ENCODE results near the gene DCST2.
A peak's percentile ranks its signal among the peaks of the same experiment; 100 is the strongest.
"Not testable (repeated sequence)": the region's sequence is repeated elsewhere in the genome, so short reads cannot be mapped to it uniquely, and the experiment has no call there.

DCST2 gene

GRCh38 chr1:154995301-154995983 lies 38.1 kb downstream of the DCST2 start:
- not testable (repeated sequence) for DNase-seq

GRCh38 chr1:154994591-154994990 lies 39.0 kb downstream of the DCST2 start:
- no peak for DNase-seq

GRCh38 chr1:154994269-154994587 lies 39.4 kb downstream of the DCST2 start:
- no peak for DNase-seq

- DNase-seq, result no peak
These were observed 39.9 kb downstream of the DCST2 start, which contains the start of gene LENEP for GRCh38 chr1:154993572-154994268. Gene LENEP (plus strand): TSS chr1:154993586. CDS start chr1:154993608, 22 bp downstream.

- DNase-seq, result no peak
These were observed 40.6 kb downstream of the DCST2 start for GRCh38 chr1:154992721-154993571.

- DNase-seq, result no peak
These were observed 43.3 kb downstream of the DCST2 start for GRCh38 chr1:154990276-154990675.

DNA sequence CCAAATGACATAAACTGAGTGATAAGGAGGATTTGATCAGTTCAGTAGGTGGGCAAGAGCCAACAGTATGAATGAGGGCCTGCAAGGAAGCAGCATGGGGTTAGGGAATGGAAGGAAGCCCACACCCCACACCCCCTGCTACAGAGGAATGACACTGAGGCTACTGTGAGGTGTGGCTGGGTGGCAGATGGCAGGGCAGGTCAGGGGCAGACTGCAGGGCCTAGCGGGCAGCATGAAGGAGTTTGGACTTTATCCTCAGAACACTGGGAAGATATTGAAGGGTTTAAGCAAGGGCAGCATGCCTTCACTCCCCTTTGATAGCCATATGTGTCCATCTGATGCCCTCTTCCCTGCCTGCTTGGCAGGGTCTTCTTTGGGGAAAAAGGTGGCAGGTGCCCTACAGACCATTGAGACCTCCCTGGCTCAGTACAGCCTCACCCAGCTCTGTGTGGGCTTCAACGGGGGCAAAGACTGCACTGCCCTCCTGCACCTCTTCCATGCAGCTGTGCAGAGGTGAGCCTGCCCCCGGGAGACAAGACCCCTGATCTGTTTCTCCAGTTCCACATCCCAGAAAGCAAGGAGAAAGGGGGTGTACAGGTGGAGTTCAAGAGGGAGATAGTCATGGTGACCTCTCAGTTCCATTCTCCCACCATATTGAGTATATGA lies 44.3 kb downstream of the DCST2 start:
- no peak for DNase-seq

GRCh38 chr1:154988058-154988954 lies 45.3 kb downstream of the DCST2 start:
- DNase-seq, result no peak

DNA sequence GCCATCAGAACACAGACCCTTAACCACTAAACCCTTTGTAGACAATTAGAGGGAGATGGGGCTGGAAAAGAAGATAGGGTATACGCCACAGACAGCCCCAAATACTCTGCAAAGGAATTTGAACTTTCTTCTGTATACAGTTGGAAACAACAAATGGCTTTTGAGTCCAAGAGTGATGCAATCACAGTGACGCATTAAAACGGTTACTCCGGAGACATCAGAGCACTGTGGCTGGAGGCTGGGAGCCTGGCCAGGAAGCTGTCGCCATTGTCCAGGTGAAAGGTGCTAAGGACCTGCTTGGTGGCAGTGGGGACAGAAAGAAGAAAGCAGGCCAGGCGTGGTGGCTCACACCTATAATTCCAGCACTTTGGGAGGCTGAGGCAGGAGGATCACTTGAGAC lies 46.3 kb downstream of the DCST2 start:
- DNase-seq, result no peak

DNA sequence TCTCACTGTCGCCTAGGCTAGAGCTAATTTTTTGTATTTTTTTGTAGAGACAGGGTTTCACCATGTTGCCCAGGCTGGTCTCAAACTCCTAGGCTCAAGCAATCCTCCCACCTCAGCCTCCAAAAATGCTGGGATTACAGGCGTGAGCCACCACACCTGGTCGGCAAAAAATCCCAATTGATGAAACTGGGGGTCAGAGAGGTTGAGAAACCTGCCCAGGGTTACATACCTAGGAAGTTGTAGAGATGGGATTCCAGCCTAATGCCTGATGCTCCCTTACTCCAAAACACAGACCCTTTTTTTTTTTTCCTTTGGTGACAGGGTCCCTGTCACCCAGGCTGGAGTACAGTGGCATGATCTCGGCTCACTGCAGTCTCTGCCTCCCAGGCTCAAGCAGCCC lies 46.8 kb downstream of the DCST2 start:
- DNase-seq, result not testable (repeated sequence)

GRCh38 chr1:154983776-154984466 lies 49.7 kb downstream of the DCST2 start:
- DNase-seq, result no peak

DNA sequence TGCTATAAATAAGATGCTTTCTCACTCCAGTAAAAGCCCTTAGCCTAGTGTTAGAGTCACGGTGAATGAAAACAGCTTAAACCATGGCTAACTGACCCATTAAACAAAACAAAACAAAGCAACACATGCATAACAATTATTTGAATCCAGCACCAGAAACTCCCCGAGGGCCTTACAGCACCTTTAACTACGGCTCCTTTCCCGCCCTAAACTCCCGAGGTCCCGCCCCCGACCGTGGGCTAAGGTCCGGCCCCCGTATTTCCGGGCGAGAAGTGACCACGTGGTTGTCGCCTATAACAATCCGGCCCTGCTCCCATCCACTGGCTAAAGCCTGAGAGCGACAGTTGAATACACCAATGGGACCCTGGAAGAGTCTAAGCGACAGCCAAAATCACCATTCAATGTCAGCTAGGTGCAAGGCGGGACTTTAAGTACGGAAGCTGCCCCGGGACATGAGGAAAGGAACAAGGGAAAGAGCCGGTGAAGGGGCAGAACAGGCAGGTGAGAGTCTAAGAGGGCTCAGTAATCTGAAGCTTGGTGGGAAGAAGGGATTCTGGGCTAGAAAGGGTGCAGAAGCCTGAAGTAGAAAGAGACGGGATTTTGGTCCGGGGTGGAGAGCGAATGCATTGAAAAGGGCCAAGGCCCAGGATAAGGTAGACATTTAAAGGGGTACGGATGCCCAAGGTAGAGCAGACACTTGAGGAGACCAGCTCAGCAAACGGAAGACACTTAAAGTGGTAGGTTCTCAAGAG lies 50.5 kb downstream of the DCST2 start, which contains the start of gene FLAD1:
FLAD1 (plus strand) TSS at position 448 of the 752 bp plus-strand sequence. CDS start 351 bp downstream, outside the sequence.
- DNase-seq, result peak; percentile 90

DNA sequence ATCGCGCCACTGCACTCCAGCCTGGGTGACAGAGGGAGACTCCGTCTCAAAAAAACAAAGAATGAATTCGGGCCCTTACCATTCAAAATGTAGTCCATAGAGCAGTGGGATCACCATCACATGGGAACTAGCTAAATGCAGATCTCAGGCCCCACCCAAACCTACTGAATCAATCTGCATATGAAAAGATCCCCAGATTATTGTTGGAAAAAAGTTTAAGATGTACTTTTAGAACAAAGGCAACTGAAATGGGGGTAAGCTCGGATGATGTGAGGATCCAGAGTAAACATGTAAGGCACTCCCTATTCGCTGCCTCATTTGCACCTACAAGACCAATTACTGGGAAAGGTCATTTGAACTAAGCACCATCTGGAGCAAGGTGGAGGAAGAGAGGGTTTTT lies 51.2 kb downstream of the DCST2 start:
- DNase-seq, result no peak

- DNase-seq, result no peak
These were observed 55.2 kb downstream of the DCST2 start for GRCh38 chr1:154978360-154978759.

DNA sequence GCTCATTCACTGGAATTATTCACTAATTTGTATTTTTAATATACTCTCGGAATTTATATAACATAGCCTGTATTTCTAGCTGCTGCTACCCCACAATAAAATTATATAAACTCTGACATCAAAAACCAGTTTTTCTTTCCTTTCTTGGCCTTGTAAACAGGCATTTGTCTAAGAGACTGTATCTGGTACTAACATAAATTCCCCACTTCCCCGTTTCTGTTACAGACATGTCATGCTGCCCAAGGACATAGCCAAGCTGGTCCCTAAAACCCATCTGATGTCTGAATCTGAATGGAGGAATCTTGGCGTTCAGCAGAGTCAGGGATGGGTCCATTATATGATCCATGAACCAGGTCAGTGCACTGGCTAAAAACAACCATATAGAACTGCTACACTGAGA lies 55.8 kb downstream of the DCST2 start:
- DNase-seq, result not testable (repeated sequence)

DNA sequence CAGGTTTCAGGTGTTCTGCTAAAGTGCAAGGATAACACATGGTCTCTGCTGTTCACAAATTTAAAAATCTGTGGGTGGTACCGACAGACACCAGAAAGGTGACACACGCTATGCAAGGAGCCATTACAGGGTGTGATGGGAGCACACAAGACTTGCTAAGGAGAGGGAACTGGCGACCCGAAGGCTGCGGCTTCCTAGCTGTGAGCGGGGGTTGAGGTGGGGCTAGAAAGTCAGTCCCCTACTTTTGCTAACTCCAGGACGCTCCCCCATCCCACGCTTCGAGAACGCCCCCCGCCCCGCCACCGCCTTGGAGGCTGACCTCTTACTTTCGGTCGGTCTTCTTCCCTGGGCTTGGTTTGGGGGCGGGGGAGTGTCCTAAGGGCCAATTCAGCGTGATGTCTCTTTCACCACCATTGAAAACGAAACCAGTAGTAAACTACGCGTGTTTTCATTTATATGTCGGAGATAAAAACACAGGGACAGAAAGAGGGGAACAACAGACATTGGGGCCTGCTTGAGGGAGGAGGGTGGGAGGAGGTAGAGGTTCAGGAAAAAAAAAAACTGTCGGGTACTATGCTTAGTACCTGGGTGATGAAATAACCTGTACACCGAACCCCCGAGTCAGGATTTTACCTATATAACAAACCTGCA lies 58.0 kb downstream of the DCST2 start:
- DNase-seq, result peak; percentile 38

GRCh38 chr1:154974808-154975408 lies 58.7 kb downstream of the DCST2 start:
- DNase-seq, result peak; percentile 88

DNA sequence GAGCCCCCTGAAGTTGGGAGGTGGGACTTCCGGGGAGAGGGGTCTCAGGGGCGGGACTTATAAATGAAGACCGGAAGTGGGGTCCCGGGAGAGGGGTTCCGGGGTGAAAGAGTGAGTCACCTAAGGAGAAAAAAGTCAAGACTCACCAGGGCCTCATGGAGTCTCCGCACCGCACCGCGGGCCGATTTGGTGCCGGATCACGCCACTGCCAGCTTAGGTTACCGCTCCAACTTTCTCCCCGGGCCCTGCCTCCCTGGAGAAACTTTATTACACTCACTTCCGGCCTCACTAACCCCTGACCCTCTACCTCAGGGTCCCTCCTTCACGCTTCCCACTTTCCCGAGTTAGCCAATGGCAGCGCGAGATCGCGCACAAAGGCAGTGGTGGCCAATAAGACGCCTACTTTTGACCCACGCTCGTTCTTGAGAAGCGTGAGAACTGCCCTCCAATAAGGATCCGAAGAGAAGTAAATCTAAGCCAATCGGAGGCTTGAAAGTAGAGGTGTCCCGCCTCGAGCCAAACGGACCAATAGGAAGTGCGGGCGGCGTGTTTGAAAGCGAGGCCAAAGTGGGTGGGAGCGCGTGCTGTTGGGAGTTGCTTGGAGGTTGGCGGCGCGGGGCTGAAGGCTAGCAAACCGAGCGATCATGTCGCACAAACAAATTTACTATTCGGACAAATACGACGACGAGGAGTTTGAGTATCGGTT lies 59.3 kb downstream of the DCST2 start, which contains the start of gene CKS1B:
CKS1B (plus strand) TSS at position 580 of the 706 bp plus-strand sequence; CDS start at position 645, 65 bp downstream.
- DNase-seq, result peak; percentile 91
